IPS DF 4.7 (cell line): ENCODE data around the gene ANO2.
"Not testable (repeated sequence)": the region's sequence is repeated elsewhere in the genome, so short reads cannot be mapped to it uniquely, and the experiment has no call there.

Source experiments
- DNase-seq: peaks from one replicate; pipeline ENCODE4 v3.0.0-alpha.2; 2013; ENCODE audit warnings: low spot score; ENCODE audit errors: extremely low read depth

The ANO2 gene

GRCh38 chr12:5685935-5686334 is 259.1 kb downstream of the ANO2 start:
- DNase-seq: no peak

- no peak for DNase-seq
These were observed 260.1 kb downstream of the ANO2 start for GRCh38 chr12:5684989-5685388.

DNA sequence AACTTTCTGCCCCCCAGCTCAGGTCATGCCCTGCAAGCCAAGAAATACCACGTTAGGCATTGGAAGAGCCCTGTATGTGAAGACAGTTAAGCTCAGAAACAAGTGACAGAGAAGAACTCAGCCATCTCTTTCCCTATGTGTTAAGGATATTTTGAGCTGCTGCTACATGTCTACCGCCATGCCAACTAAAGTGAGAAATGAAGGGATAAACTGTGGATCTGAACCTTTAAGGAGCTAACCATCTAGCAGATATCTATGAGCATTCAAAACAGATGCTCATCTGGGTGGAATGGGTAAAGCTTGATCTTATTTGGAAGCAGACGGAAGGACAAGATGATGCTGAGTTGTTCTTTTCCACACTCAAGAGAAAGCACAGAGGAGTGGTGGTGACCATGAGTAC is 262.5 kb downstream of the ANO2 start:
- no peak for DNase-seq

DNA sequence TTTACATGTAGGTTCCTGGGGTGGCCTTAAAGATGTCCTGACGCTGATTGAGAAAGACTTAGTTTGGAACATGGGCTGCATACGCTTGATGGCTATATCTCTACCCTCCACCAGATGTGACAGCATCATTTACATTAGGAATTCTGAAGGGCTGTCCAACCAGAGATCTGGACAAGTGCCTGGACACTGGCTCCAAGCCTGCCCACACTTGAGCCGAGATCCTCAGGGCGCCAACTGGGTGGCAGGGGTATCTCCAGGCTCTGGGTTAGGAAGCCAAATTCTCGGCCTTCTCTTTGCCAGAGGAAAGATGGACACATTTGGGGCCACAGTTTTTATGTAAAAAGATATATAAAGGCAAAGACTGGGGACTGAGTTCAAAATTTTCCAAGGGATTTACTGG is 266.9 kb downstream of the ANO2 start:
- no peak for DNase-seq

- DNase-seq: not testable (repeated sequence)
These were observed 275.4 kb downstream of the ANO2 start for GRCh38 chr12:5669624-5670023.

DNA sequence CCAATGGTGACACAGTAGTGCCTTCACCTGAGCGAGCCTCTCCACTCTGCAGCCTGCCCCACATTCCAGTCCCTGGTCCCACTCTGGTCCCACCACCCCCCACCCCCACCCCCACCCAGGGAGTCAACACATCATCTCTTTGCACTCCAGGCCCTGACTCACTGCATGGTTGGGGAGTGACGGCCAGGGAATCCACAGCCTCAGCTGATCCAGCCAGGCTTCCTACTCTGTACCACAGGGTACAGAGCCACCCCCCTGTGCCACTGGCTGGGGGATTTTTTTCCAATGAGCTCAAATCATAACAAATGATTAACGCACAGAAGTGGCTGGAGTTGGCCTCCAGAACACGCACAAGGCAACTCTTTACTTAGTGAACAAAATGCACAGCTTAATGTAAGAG is 279.4 kb downstream of the ANO2 start:
- DNase-seq: no peak

GRCh38 chr12:5661811-5662210 is 283.2 kb downstream of the ANO2 start:
- no peak for DNase-seq

- no peak for DNase-seq
These were observed 284.8 kb downstream of the ANO2 start for GRCh38 chr12:5660238-5660637.

- not testable (repeated sequence) for DNase-seq
These were observed 286.6 kb downstream of the ANO2 start for GRCh38 chr12:5658339-5658941.

DNA sequence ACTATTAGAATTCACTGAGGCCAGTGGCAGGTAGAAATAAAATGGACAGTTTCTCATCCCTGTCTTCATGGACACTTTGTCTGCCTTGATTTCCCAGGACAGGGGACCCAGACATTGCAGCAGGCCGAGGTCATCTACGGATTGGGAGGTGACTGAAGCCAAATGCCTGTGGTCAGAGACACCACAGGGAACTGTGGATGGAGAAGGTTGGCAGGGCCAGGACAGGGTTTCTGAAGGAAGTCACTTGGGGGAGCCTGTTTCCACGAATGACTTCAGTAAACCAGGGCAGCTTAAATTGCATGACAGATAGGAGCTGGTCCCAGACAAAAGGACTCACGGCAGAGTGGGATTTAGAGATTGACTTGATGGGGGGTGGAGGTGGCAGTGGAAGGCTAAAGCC is 288.2 kb downstream of the ANO2 start:
- DNase-seq: no peak

- DNase-seq: no peak
These were observed 289.9 kb downstream of the ANO2 start for GRCh38 chr12:5655120-5655519.

GRCh38 chr12:5654019-5654418 is 291.0 kb downstream of the ANO2 start:
- DNase-seq: no peak

- no peak for DNase-seq
These were observed 294.1 kb downstream of the ANO2 start for GRCh38 chr12:5650829-5651461.

GRCh38 chr12:5650281-5650680 is 294.8 kb downstream of the ANO2 start:
- no peak for DNase-seq

- DNase-seq: peak; percentile 74
These were observed 296.2 kb downstream of the ANO2 start for GRCh38 chr12:5648692-5649359.

GRCh38 chr12:5643266-5643665 is 301.8 kb downstream of the ANO2 start:
- no peak for DNase-seq

- no peak for DNase-seq
These were observed 307.4 kb downstream of the ANO2 start for GRCh38 chr12:5637698-5638097.

DNA sequence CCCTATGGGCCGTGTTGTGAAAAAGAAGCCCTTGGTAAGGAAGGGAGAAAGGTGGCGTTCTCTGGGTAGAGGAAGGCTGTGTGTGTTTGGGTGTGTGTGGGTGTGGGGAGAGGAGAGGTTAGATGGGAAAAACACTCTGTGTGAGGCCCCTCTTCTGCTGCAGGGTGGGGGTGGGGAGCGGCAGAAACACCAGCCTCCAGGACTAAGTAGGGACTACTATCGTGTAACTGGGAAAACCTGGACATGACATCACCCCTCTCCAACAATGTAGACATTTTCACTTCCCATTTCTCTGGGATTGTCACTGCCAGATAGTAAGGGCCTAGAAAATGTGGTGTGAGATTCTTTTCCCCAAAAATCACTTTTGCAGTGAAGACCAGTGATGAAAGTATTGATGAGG is 308.2 kb downstream of the ANO2 start:
- no peak for DNase-seq

DNA sequence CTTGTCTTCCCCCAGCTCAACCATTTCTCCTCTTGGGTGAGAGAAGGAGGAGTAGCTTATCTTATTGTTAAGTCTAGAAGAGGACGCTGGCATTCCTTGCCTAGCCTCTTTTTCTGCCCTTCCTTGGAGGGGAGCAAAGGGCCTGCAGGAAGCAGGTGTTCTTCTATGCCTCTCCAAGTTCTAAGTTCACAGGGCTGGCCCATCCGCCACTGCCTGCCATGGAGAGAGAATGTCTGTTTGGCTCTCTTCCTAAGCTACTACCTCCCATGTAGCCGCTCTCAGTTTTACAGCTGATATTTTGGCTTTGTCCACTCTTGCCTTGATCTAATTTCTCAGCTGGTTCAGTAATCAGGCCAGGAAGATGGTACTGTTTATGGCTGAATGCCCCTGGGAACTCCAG is 312.0 kb downstream of the ANO2 start:
- DNase-seq: no peak

DNA sequence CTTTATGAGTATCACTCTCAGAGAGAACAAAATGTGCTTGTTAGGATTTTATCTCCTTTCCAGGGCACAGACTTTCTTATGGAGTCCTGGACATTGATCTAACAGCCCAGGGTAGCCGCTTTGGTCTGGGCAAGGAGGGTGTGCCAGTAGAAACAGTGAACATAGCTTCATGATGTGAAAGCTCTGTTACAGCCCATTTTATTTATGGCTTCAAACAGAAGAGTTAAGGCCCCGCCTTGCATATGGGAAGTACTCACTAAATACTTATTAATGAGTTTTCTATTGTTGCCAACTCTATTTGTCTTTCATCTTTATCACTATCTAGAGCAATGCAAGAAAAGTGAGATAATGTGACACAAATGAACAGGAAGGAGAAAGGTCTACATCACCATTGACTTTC is 312.6 kb downstream of the ANO2 start:
- no peak for DNase-seq

GRCh38 chr12:5631497-5631896 is 313.6 kb downstream of the ANO2 start:
- DNase-seq: no peak

- DNase-seq: no peak
These were observed 314.3 kb downstream of the ANO2 start for GRCh38 chr12:5630726-5631125.

- no peak for DNase-seq
These were observed 316.6 kb downstream of the ANO2 start for GRCh38 chr12:5628501-5628900.
